H1 (cell line): Measurements from ENCODE around the gene CMYA5. TPM values are rescaled to one million over a fixed set of nuclear protein-coding genes. Genes with fewer than 3 reads are reported as not detected.

Experiments used
- CTCF ChIA-PET: fragments of 300-600 bp; sonication (Branson Sonifier 250); formaldehyde crosslinking; loops from one replicate; lab custom pipeline; 2021; ENCODE audit not compliant: partially characterized antibody; lab: Charles Lee
- POLR2A ChIA-PET: fragments of 300-600 bp; sonication (Branson Sonifier 250); formaldehyde crosslinking; loops from one replicate; lab custom pipeline; 2021; ENCODE audit warnings: inconsistent platforms; ENCODE audit not compliant: partially characterized antibody; lab: Charles Lee
- DNase-seq, 2 experiments: peaks; one replicate each; pipeline versions ENCODE4 v3.0.0 to v3.0.0-alpha.2; 2010 to 2022; ENCODE audit warnings: low spot score in 2 of 2, low read depth in 1 of 2, mixed read lengths in 1 of 2
- FAIRE-seq: peaks from 2 replicates; lab custom pipeline; 2011; peaks lifted over from hg19 to GRCh38; lab: Jason Lieb, UNC
- H2AFZ ChIP-seq: 2 replicates; pipeline ENCODE4 v1.8.1; 2012; ENCODE audit warnings: low read length, inconsistent platforms
- H2AK5ac ChIP-seq: 2 replicates; pipeline ENCODE4 v1.6.1; 2013; ENCODE audit warnings: low read depth, low read length
- H2BK120ac ChIP-seq: replicated peaks from 2 replicates; pipeline ENCODE3; 2013; ENCODE audit warnings: low read depth, low read length, inconsistent platforms
- H2BK12ac ChIP-seq: 2 replicates; pipeline ENCODE4 v1.6.1; 2013; ENCODE audit warnings: low read depth, low read length
- H2BK15ac ChIP-seq: 2 replicates; pipeline ENCODE4 v1.6.1; 2013; ENCODE audit warnings: low read length
- H2BK20ac ChIP-seq: 2 replicates; pipeline ENCODE4 v1.6.1; 2013; ENCODE audit warnings: low read length
- H2BK5ac ChIP-seq: 2 replicates; pipeline ENCODE4 v1.6.1; 2013; ENCODE audit warnings: low read depth, low read length
- H3K14ac ChIP-seq: 2 replicates; pipeline ENCODE4 v1.6.1; 2013; ENCODE audit warnings: inconsistent platforms; ENCODE audit not compliant: insufficient read length
- H3K18ac ChIP-seq: 2 replicates; pipeline ENCODE4 v1.6.1; 2013; ENCODE audit warnings: low read length; ENCODE audit errors: extremely low read depth
- H3K23ac ChIP-seq: 2 replicates; pipeline ENCODE4 v1.6.1; 2013; ENCODE audit warnings: inconsistent platforms; ENCODE audit not compliant: insufficient read length
- H3K23me2 ChIP-seq: 2 replicates; pipeline ENCODE4 v1.6.1; 2013; ENCODE audit warnings: low read depth, low read length
- H3K27ac ChIP-seq: 2 replicates; pipeline ENCODE4 v1.6.1; 2011; ENCODE audit warnings: low read depth, low read length, inconsistent platforms
- H3K27me3 ChIP-seq, 4 experiments: replicated peaks in 1 of 4; 1 replicate in 1 of 4; 2 replicates in 3 of 4; pipeline versions ENCODE4 v1.6.1 to v1.8.1; 2011 to 2013; ENCODE audit warnings: low read length in 3 of 4, mild to moderate bottlenecking in 3 of 4, inconsistent platforms in 2 of 4, mixed read lengths in 2 of 4, moderate library complexity in 1 of 4; ENCODE audit not compliant: control insufficient read depth in 3 of 4, insufficient read depth in 3 of 4; ENCODE audit errors: extremely low read depth in 1 of 4
- H3K36me3 ChIP-seq, 4 experiments: 2 replicates each; pipeline versions ENCODE4 v1.6.1 to v1.8.1; 2011 to 2013; ENCODE audit warnings: mild to moderate bottlenecking in 4 of 4, low read length in 3 of 4, moderate library complexity in 2 of 4, control low read depth in 1 of 4, inconsistent platforms in 1 of 4; ENCODE audit not compliant: insufficient read depth in 4 of 4, control insufficient read depth in 2 of 4
- H3K4ac ChIP-seq: replicated peaks from 2 replicates; pipeline ENCODE3; 2013; ENCODE audit warnings: low read length, low read depth, mixed read lengths, inconsistent platforms; ENCODE audit not compliant: insufficient read length
- H3K4me1 ChIP-seq, 4 experiments: replicated peaks in 1 of 4; 1 replicate in 1 of 4; 2 replicates in 3 of 4; pipeline versions ENCODE4 v1.6.1 to v1.8.1; 2011 to 2013; ENCODE audit warnings: low read length in 3 of 4, inconsistent platforms in 2 of 4, mixed read lengths in 1 of 4; ENCODE audit not compliant: insufficient read depth in 4 of 4, control insufficient read depth in 3 of 4
- H3K4me2 ChIP-seq, 2 experiments: 2 replicates each; pipeline versions ENCODE4 v1.6.1 to v1.8.1; 2011 to 2013; ENCODE audit warnings: low read depth in 2 of 2, low read length in 2 of 2, control low read depth in 1 of 2, inconsistent platforms in 1 of 2, mild to moderate bottlenecking in 1 of 2; ENCODE audit not compliant: insufficient read depth in 1 of 2
- H3K4me3 ChIP-seq, 4 experiments: fragments of 200-600, 300-600 bp in 1 of 4; sonication (generic), shearing (Covaris generic), sonication (Bioruptor Twin) in 1 of 4; 2 replicates each; pipeline versions ENCODE4 v1.5.1 to v1.8.1; 2011 to 2016; ENCODE audit warnings: low read length in 4 of 4, low read depth in 3 of 4, control low read depth in 2 of 4, inconsistent platforms in 2 of 4, mild to moderate bottlenecking in 2 of 4, mixed read lengths in 1 of 4, moderate library complexity in 1 of 4; ENCODE audit not compliant: insufficient read depth in 2 of 4; ENCODE audit errors: extremely low read depth in 1 of 4
- H3K56ac ChIP-seq: replicated peaks from 2 replicates; pipeline ENCODE3; 2013; ENCODE audit warnings: low read depth, mild to moderate bottlenecking, mixed read lengths, low read length, inconsistent platforms; ENCODE audit not compliant: insufficient read length
- H3K79me1 ChIP-seq: 2 replicates; pipeline ENCODE4 v1.6.1; 2013; ENCODE audit warnings: low read depth, low read length, control low read depth
- H3K79me2 ChIP-seq, 2 experiments: 2 replicates each; pipeline versions ENCODE4 v1.6.1 to v1.8.1; 2012 to 2013; ENCODE audit warnings: low read length in 2 of 2, mild to moderate bottlenecking in 2 of 2, inconsistent platforms in 1 of 2; ENCODE audit not compliant: insufficient read depth in 2 of 2, control insufficient read depth in 1 of 2
- H3K9ac ChIP-seq, 4 experiments: replicated peaks in 1 of 4; 1 replicate in 1 of 4; 2 replicates in 3 of 4; pipeline versions ENCODE4 v1.6.1 to v1.8.1; 2011 to 2013; ENCODE audit warnings: low read depth in 3 of 4, low read length in 3 of 4, control low read depth in 2 of 4, mild to moderate bottlenecking in 2 of 4, moderate library complexity in 2 of 4, inconsistent platforms in 1 of 4; ENCODE audit errors: extremely low read depth in 1 of 4
- H3K9me3 ChIP-seq, 2 experiments: 2 replicates each; pipeline versions ENCODE4 v1.6.1 to v1.8.1; 2012 to 2013; ENCODE audit warnings: mild to moderate bottlenecking in 2 of 2, moderate library complexity in 2 of 2, control low read depth in 1 of 2, inconsistent platforms in 1 of 2, low read depth in 1 of 2, low read length in 1 of 2, mixed read lengths in 1 of 2; ENCODE audit not compliant: insufficient read depth in 2 of 2
- H4K20me1 ChIP-seq, 2 experiments: replicated peaks in 1 of 2; 2 replicates each; pipeline versions ENCODE3 to v1.8.1; 2011 to 2013; ENCODE audit warnings: inconsistent platforms in 2 of 2, low read length in 2 of 2, mild to moderate bottlenecking in 1 of 2; ENCODE audit not compliant: insufficient read depth in 2 of 2, control insufficient read depth in 1 of 2
- H4K5ac ChIP-seq: 2 replicates; pipeline ENCODE4 v1.6.1; 2013; ENCODE audit warnings: low read length, low read depth, mixed read lengths, inconsistent platforms; ENCODE audit not compliant: insufficient read length
- H4K8ac ChIP-seq: 2 replicates; pipeline ENCODE4 v1.8.0; 2013; ENCODE audit warnings: mild to moderate bottlenecking, moderate library complexity, low read length, inconsistent platforms; ENCODE audit not compliant: insufficient read depth; ENCODE audit errors: extremely low read depth
- H4K91ac ChIP-seq: replicated peaks from 2 replicates; pipeline ENCODE3; 2013; ENCODE audit warnings: low read length, mixed read lengths, inconsistent platforms; ENCODE audit not compliant: insufficient read length
- ASH2L ChIP-seq: fragments of 200-600, 300-600 bp; sonication (generic); IDR thresholded peaks from one replicate; pipeline ENCODE4 v1.7.1; 2017; ENCODE audit warnings: low read length
- ATF2 ChIP-seq: IDR thresholded peaks from 2 replicates; pipeline ENCODE4 v1.6.1; 2012; ENCODE audit warnings: low read length, inconsistent platforms
- BACH1 ChIP-seq: IDR thresholded peaks from 2 replicates; pipeline ENCODE4 v1.6.1; 2012; ENCODE audit warnings: low read length, improper control_type of control experiment
- CEBPB ChIP-seq: IDR thresholded peaks from 2 replicates; pipeline ENCODE4 v1.6.1; 2012; ENCODE audit warnings: low read depth, low read length
- CHD2 ChIP-seq: IDR thresholded peaks from 2 replicates; pipeline ENCODE4 v1.6.1; 2012; ENCODE audit warnings: low read length, improper control_type of control experiment
- GABPA ChIP-seq: IDR thresholded peaks from 2 replicates; pipeline ENCODE4 v1.6.1; 2011; ENCODE audit warnings: mild to moderate bottlenecking, low read length, moderate library complexity, borderline replicate concordance; ENCODE audit not compliant: insufficient read depth
- JUN ChIP-seq: IDR thresholded peaks from 2 replicates; pipeline ENCODE4 v1.6.1; 2011; ENCODE audit warnings: low read depth, mild to moderate bottlenecking, improper control_type of control experiment, low read length
- KDM1A ChIP-seq: fragments of 200-600, 300-600 bp; sonication (generic); IDR thresholded peaks from 2 replicates; pipeline ENCODE4 v1.7.1; 2016; ENCODE audit warnings: mild to moderate bottlenecking, low read length, borderline replicate concordance
- KDM5A ChIP-seq: fragments of 200-600 bp; IDR thresholded peaks from 2 replicates; pipeline ENCODE4 v1.7.1; 2012; ENCODE audit warnings: mild to moderate bottlenecking, low read length, inconsistent platforms, mixed read lengths
- PHF8 ChIP-seq: fragments of 200-600 bp; sonication (generic); conservative IDR thresholded peaks from 2 replicates; pipeline ENCODE4 v1.7.1; 2012; ENCODE audit warnings: low read depth, mild to moderate bottlenecking, inconsistent platforms, low read length, moderate library complexity
- POLR2AphosphoS5 ChIP-seq: IDR thresholded peaks from 2 replicates; pipeline ENCODE4 v1.6.1; 2011; ENCODE audit warnings: low read depth, low read length
- RAD21 ChIP-seq, 2 experiments: IDR thresholded peaks in 1 of 2; conservative IDR thresholded peaks in 1 of 2; 2 replicates each; pipeline ENCODE4 v1.6.1; 2011; ENCODE audit warnings: low read depth in 2 of 2, low read length in 2 of 2, improper control_type of control experiment in 1 of 2, inconsistent platforms in 1 of 2, mild to moderate bottlenecking in 1 of 2, moderate library complexity in 1 of 2
- SP2 ChIP-seq: IDR thresholded peaks from 2 replicates; pipeline ENCODE4 v1.6.1; 2012; ENCODE audit warnings: mild to moderate bottlenecking, low read length, inconsistent platforms
- TAF1 ChIP-seq: IDR thresholded peaks from 2 replicates; pipeline ENCODE4 v1.6.1; 2011; ENCODE audit warnings: mild to moderate bottlenecking, low read depth, low read length
- TCF12 ChIP-seq: IDR thresholded peaks from 2 replicates; pipeline ENCODE4 v1.6.1; 2011; ENCODE audit warnings: low read depth, mild to moderate bottlenecking, low read length
- polyA plus RNA-seq, 7 experiments: library from polyadenylated mRNA; depleted of rRNA in 3 of 7; stranded (reverse) in 5 of 7; unstranded in 2 of 7; fragments of >200 nt in 5 of 7; fragments of 200-250 nt in 2 of 7; gene quantifications; 1 replicate in 5 of 7; 2 replicates in 1 of 7; 4 replicates in 1 of 7; pipeline versions ENCODE4 v1.2.1 to v1.2.3, GENCODE V29; 2011 to 2013; ENCODE audit warnings: missing spikeins in 2 of 7, mixed read lengths in 2 of 7
- total RNA-seq: library from RNA; stranded (reverse); fragmentation: NEBNext Ultra II Directional; extraction: Animal tissue kit (Norgen Biotek cat#: 25700); gene quantifications from 2 replicates; pipeline ENCODE4 v1.2.1, GENCODE V29; 2021

CMYA5 gene
- total and polyA plus RNA-seq, 2 of the 8 experiments (the other 6 are each of a cell fraction or from before 2014, with no cell fraction given) = 0.88 to 0.95 TPM

GRCh38 chr5:79793722-79794121 lies 104.1 kb downstream of the CMYA5 start:
- FAIRE-seq = no peak
- POLR2A ChIA-PET = interaction anchor here (0.5 kb wide), 1 partner anchor 187 kb away, joined by 3 read pairs; no protein-coding TSS in a partner anchor
- no peak for TF ChIP-seq KDM5A
- no peak for TF ChIP-seq RAD21 (IDR thresholded peaks at IDR 0.05 in 1 of 2, conservative IDR thresholded peaks at IDR 0.05 in 1 of 2; ENCODE audit: low read depth in 2 of 2, low read length in 2 of 2)
- TF ChIP-seq CHD2 = no peak
- no peak for TF ChIP-seq PHF8
- no peak for TF ChIP-seq GABPA
- TF ChIP-seq TCF12 = no peak
- TF ChIP-seq SP2 = no peak
- TF ChIP-seq ASH2L = no peak
- no peak for TF ChIP-seq CEBPB
- TF ChIP-seq TAF1 = no peak
- no peak for TF ChIP-seq JUN
- TF ChIP-seq ATF2 = no peak
- no peak for TF ChIP-seq BACH1
- no peak for TF ChIP-seq KDM1A
- TF ChIP-seq POLR2AphosphoS5 = no peak

More at GRCh38 chr5:79793722-79794121, 104.1 kb downstream of the CMYA5 start:
- H3K18ac ChIP-seq = no peak overlapping the region
- no peaks in the 10 kb centered on the region for H3K36me3 ChIP-seq
- H3K4me2 ChIP-seq = no peak overlapping the region
- H3K27ac ChIP-seq = no peak overlapping the region
- no peaks in the 10 kb centered on the region for H4K20me1 ChIP-seq
- CTCF ChIA-PET = interaction anchor here (1.1 to 1.9 kb wide), 2 partner anchors 30 to 35 kb away, joined by 3 to 7 read pairs; no protein-coding TSS in a partner anchor
- no peak overlapping the region for H4K5ac ChIP-seq
- no peak overlapping the region for H3K56ac ChIP-seq
- H3K27me3 ChIP-seq = no peaks in the 10 kb centered on the region
- no peak overlapping the region for H3K14ac ChIP-seq
- no peak overlapping the region for H2BK12ac ChIP-seq
- H3K9ac ChIP-seq = no peak overlapping the region
- H3K23ac ChIP-seq = no peak overlapping the region
- H2BK5ac ChIP-seq = no peak overlapping the region
- no peak overlapping the region for H3K4ac ChIP-seq
- H3K79me1 ChIP-seq = no peaks in the 10 kb centered on the region
- H2BK120ac ChIP-seq = no peak overlapping the region
- no peak overlapping the region for H2AFZ ChIP-seq
- H3K23me2 ChIP-seq = no peaks in the 10 kb centered on the region
- H2BK20ac ChIP-seq = no peak overlapping the region
- no peaks in the 10 kb centered on the region; a peak in 1 of 7 replicates for H3K4me1 ChIP-seq
- H2AK5ac ChIP-seq = no peak overlapping the region
- DNase-seq = no peak
- H4K8ac ChIP-seq = no peak overlapping the region
- H3K4me3 ChIP-seq = no peak overlapping the region
- H4K91ac ChIP-seq = no peak overlapping the region
- H3K79me2 ChIP-seq = no peaks in the 10 kb centered on the region
- no peak overlapping the region for H2BK15ac ChIP-seq
- no peaks in the 10 kb centered on the region for H3K9me3 ChIP-seq
